AG10803 (cell line): Measurements from ENCODE around the gene HLX.

Experiments used
- DNase-seq: peaks from one replicate; pipeline ENCODE4 v3.0.0; 2010; ENCODE audit warnings: low read depth
- H3K4me3 ChIP-seq: 2 replicates; pipeline ENCODE4 v1.5.1; 2011; ENCODE audit warnings: mild to moderate bottlenecking, low read length, control low read depth
- TF ChIP-seq, protein P1 (sequence below): conservative IDR thresholded peaks from 2 replicates; pipeline ENCODE4 v1.5.1; 2011; ENCODE audit warnings: mild to moderate bottlenecking, low read length, control low read depth, inconsistent platforms

Gene HLX

DNA sequence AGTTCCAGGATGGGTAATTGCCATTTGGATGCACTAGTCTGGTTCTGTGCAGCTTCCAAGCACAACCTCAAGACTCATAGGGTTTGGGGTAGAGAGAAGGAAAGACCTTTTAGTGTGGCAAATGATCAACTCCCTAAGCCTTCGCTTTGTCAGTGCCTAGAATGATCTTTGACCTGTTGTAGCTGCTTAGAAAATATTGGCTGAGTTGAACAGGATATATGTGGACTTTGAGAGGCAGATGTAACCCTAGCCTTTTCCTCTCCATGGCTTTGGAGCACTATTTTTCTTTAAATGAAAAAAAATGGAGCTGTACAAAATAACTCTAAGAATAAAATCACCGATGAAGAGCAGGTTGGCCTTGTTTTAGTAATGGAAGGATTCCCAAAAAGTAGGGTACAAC, 41.7 kb downstream of the HLX start:
- H3K4me3 ChIP-seq: no peak overlapping the region
- no peak for DNase-seq
- TF ChIP-seq, protein P1, sequence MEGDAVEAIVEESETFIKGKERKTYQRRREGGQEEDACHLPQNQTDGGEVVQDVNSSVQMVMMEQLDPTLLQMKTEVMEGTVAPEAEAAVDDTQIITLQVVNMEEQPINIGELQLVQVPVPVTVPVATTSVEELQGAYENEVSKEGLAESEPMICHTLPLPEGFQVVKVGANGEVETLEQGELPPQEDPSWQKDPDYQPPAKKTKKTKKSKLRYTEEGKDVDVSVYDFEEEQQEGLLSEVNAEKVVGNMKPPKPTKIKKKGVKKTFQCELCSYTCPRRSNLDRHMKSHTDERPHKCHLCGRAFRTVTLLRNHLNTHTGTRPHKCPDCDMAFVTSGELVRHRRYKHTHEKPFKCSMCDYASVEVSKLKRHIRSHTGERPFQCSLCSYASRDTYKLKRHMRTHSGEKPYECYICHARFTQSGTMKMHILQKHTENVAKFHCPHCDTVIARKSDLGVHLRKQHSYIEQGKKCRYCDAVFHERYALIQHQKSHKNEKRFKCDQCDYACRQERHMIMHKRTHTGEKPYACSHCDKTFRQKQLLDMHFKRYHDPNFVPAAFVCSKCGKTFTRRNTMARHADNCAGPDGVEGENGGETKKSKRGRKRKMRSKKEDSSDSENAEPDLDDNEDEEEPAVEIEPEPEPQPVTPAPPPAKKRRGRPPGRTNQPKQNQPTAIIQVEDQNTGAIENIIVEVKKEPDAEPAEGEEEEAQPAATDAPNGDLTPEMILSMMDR: no peak

GRCh38 chr1:220921498-220921897, 42.3 kb downstream of the HLX start:
- DNase-seq: no peak

GRCh38 chr1:220921971-220922635, 42.9 kb downstream of the HLX start:
- H3K4me3 ChIP-seq: no peak overlapping the region
- TF ChIP-seq, protein P1: no peak
- no peak for DNase-seq

More at GRCh38 chr1:220921498-220921897, 42.3 kb downstream of the HLX start:
- H3K4me3 ChIP-seq: no peak overlapping the region
- TF ChIP-seq, protein P1: no peak

DNA sequence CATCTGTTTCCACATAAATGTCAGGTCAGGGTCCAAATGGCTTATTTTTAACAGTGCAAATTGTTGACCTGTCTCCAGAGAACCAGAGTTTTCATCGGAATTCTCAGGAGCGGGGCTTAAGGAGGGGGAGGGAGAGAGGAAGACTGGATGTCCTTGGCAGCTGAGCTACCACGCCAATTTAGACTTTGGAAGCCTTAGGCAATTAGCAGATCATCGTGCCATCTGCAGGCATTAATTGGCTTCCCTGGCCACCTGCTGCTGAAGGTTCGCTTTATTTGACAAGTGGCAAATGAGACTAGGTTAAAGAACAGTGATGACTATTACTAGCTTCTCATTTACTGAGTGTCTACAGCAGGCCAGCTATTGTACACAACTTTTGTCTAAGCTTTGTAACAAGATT, 43.7 kb downstream of the HLX start:
- TF ChIP-seq, protein P1: no peak
- no peak for DNase-seq
- no peak overlapping the region for H3K4me3 ChIP-seq

- TF ChIP-seq, protein P1: no peak
- DNase-seq: no peak
- H3K4me3 ChIP-seq: no peak overlapping the region
Measured at GRCh38 chr1:220924331-220924970, 45.2 kb downstream of the HLX start.

DNA sequence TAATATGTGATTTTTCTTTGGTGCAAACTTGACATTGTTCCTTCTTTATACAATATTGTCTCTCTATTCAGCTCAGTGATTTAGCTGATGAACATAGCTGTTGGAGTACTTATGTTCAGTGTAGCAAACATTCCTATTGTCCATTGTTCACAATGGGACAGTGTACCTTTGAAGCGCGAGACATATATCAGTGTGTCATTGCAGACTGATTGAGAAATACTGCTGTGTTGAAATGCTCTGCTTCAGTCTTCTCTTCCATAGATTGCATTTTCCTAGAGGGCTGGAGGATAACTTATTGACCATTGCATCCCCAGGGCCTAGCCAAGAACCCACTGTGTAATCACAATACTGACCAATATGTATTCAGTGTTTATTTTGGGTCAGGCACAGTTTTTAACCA, 46.5 kb downstream of the HLX start:
- no peak for DNase-seq

More for the DNA sequence above, 46.5 kb downstream of the HLX start:
- H3K4me3 ChIP-seq: no peak overlapping the region
- TF ChIP-seq, protein P1: no peak
